Fibroblast of lung (primary cell): ENCODE data around the gene COL4A2. TPM values are rescaled to one million over a fixed set of nuclear protein-coding genes. Genes with fewer than 3 reads are reported as not detected.

Experiments
- DNase-seq, 2 donors: peaks; one replicate each; pipeline versions ENCODE4 v3.0.0 to v3.0.0-alpha.2; 2010; ENCODE audit warnings: low read depth in 2 of 2
- H2AFZ ChIP-seq: 2 replicates; pipeline ENCODE4 v1.5.1; 2012; ENCODE audit warnings: low read length, control low read depth, inconsistent platforms
- H3K27ac ChIP-seq: 2 replicates; pipeline ENCODE4 v1.5.1; 2011; ENCODE audit warnings: low read length, control low read depth; ENCODE audit not compliant: insufficient read depth
- H3K27me3 ChIP-seq: 2 replicates; pipeline ENCODE4 v1.5.1; 2011; ENCODE audit warnings: mild to moderate bottlenecking, low read length; ENCODE audit not compliant: control insufficient read depth, insufficient read depth
- H3K36me3 ChIP-seq: 2 replicates; pipeline ENCODE4 v1.5.1; 2011; ENCODE audit warnings: low read length; ENCODE audit not compliant: control insufficient read depth, insufficient read depth
- H3K4me1 ChIP-seq: 2 replicates; pipeline ENCODE4 v1.5.1; 2011; ENCODE audit warnings: low read length; ENCODE audit not compliant: control insufficient read depth, insufficient read depth; ENCODE audit errors: extremely low read depth
- H3K4me2 ChIP-seq: 2 replicates; pipeline ENCODE4 v1.5.1; 2011; ENCODE audit warnings: low read length, control low read depth; ENCODE audit not compliant: insufficient read depth; ENCODE audit errors: extremely low read depth
- H3K4me3 ChIP-seq, 4 experiments: fragments of 200-600 bp in 1 of 4; sonication (generic) in 1 of 4; replicated peaks in 1 of 4; 2 replicates each; pipeline ENCODE4 v1.5.1; 2011 to 2016; ENCODE audit warnings: low read length in 4 of 4, low read depth in 3 of 4, mild to moderate bottlenecking in 3 of 4, control low read depth in 2 of 4, inconsistent platforms in 1 of 4, mixed read lengths in 1 of 4; ENCODE audit not compliant: insufficient read depth in 1 of 4; ENCODE audit errors: control extremely low read depth in 1 of 4
- H3K79me2 ChIP-seq: 2 replicates; pipeline ENCODE4 v1.5.1; 2012; ENCODE audit warnings: mild to moderate bottlenecking, low read length, inconsistent platforms; ENCODE audit not compliant: control insufficient read depth, insufficient read depth
- H3K9ac ChIP-seq: 2 replicates; pipeline ENCODE4 v1.5.1; 2011; ENCODE audit warnings: mild to moderate bottlenecking, low read length, control low read depth; ENCODE audit not compliant: insufficient read depth
- H3K9me3 ChIP-seq: 2 replicates; pipeline ENCODE4 v1.5.1; 2012; ENCODE audit warnings: low read depth, low read length; ENCODE audit not compliant: control insufficient read depth, insufficient read depth
- H4K20me1 ChIP-seq: 2 replicates; pipeline ENCODE4 v1.5.1; 2011; ENCODE audit warnings: low read length; ENCODE audit not compliant: control insufficient read depth, insufficient read depth; ENCODE audit errors: extremely low read depth
- EZH2 ChIP-seq: IDR thresholded peaks from 2 replicates; pipeline ENCODE4 v1.5.1; 2012; ENCODE audit warnings: low read length, control low read depth, mild to moderate bottlenecking; ENCODE audit errors: missing control alignments
- polyA plus RNA-seq, 2 donors: library from polyadenylated mRNA; depleted of rRNA in 1 of 2; stranded (reverse) in 1 of 2; unstranded in 1 of 2; fragments of >200 nt; gene quantifications; 2 replicates each; pipeline ENCODE4 v1.2.1, GENCODE V29; 2011 to 2012; ENCODE audit warnings: missing spikeins in 1 of 2
- total RNA-seq: library from RNA; depleted of rRNA; stranded (reverse); fragments of >200 nt; gene quantifications from 2 replicates; pipeline ENCODE4 v1.2.1, GENCODE V29; 2014
- TF ChIP-seq, protein P1 (sequence below), 2 donors: IDR thresholded peaks in 1 of 2; conservative IDR thresholded peaks in 1 of 2; 1 replicate in 1 of 2; 2 replicates in 1 of 2; pipeline ENCODE4 v1.5.1; 2011 to 2012; ENCODE audit warnings: low read length in 2 of 2, control low read depth in 1 of 2, inconsistent platforms in 1 of 2, low read depth in 1 of 2, mild to moderate bottlenecking in 1 of 2

Gene COL4A2
- total and polyA plus RNA-seq, 2 donors (not counting 1 experiment from before 2014, with no cell fraction given) = 93.1 to 463 TPM

- Histone ChIP-seq H3K36me3 (peaks cover 9% of the 10 kb centered on the region), H3K4me1 (peaks cover 28% of the 10 kb centered on the region), H3K9me3 (no peaks in the 10 kb centered on the region), H3K9ac (no peak overlapping the region), H3K27ac (peak overlapping the region; percentile 63), H2AFZ (no peak overlapping the region), H3K27me3 (no peaks in the 10 kb centered on the region), H3K79me2 (no peaks in the 10 kb centered on the region), H3K4me2 (no peak overlapping the region), H4K20me1 (no peaks in the 10 kb centered on the region), H3K4me3 (no peak overlapping the region)
- DNase-seq = no peak
- TF ChIP-seq, protein P1, sequence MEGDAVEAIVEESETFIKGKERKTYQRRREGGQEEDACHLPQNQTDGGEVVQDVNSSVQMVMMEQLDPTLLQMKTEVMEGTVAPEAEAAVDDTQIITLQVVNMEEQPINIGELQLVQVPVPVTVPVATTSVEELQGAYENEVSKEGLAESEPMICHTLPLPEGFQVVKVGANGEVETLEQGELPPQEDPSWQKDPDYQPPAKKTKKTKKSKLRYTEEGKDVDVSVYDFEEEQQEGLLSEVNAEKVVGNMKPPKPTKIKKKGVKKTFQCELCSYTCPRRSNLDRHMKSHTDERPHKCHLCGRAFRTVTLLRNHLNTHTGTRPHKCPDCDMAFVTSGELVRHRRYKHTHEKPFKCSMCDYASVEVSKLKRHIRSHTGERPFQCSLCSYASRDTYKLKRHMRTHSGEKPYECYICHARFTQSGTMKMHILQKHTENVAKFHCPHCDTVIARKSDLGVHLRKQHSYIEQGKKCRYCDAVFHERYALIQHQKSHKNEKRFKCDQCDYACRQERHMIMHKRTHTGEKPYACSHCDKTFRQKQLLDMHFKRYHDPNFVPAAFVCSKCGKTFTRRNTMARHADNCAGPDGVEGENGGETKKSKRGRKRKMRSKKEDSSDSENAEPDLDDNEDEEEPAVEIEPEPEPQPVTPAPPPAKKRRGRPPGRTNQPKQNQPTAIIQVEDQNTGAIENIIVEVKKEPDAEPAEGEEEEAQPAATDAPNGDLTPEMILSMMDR (conservative IDR thresholded peaks at IDR 0.05 in 1 of 2, IDR thresholded peaks at IDR 0.05 in 1 of 2; ENCODE audit: low read depth in 1 of 2, low read length in 2 of 2) = no peak
- TF ChIP-seq EZH2 = no peak
Observed at GRCh38 chr13:110443622-110444225, 136.6 kb downstream of the COL4A2 start.

GRCh38 chr13:110444226-110444653 is 137.2 kb downstream of the COL4A2 start:
- Histone ChIP-seq H3K27ac (peak overlapping the region; percentile 63), H2AFZ (no peak overlapping the region), H3K9ac (no peak overlapping the region), H3K4me1 (peaks cover 28% of the 10 kb centered on the region), H3K27me3 (no peaks in the 10 kb centered on the region), H3K79me2 (no peaks in the 10 kb centered on the region), H4K20me1 (no peaks in the 10 kb centered on the region), H3K4me2 (no peak overlapping the region), H3K9me3 (no peaks in the 10 kb centered on the region), H3K36me3 (peaks cover 9% of the 10 kb centered on the region), H3K4me3 (no peak overlapping the region)
- no peak for TF ChIP-seq EZH2
- TF ChIP-seq, protein P1 (conservative IDR thresholded peaks at IDR 0.05 in 1 of 2, IDR thresholded peaks at IDR 0.05 in 1 of 2; ENCODE audit: low read depth in 1 of 2, low read length in 2 of 2) = peak; percentile 31 to 42
- peak; percentile 49 to 50 for DNase-seq

GRCh38 chr13:110445183-110445582 is 138.1 kb downstream of the COL4A2 start:
- Histone ChIP-seq H3K4me1 (peaks cover 28% of the 10 kb centered on the region), H3K36me3 (peaks cover 8% of the 10 kb centered on the region), H3K9ac (no peak overlapping the region), H3K27ac (no peak overlapping the region), H3K79me2 (no peaks in the 10 kb centered on the region), H4K20me1 (no peaks in the 10 kb centered on the region), H3K27me3 (no peaks in the 10 kb centered on the region), H3K9me3 (no peaks in the 10 kb centered on the region), H3K4me3 (no peak overlapping the region), H2AFZ (no peak overlapping the region), H3K4me2 (no peak overlapping the region)
- no peak for TF ChIP-seq EZH2
- TF ChIP-seq, protein P1 (conservative IDR thresholded peaks at IDR 0.05 in 1 of 2, IDR thresholded peaks at IDR 0.05 in 1 of 2; ENCODE audit: low read depth in 1 of 2, low read length in 2 of 2) = no peak
- peak; percentile 43 to 63 for DNase-seq
